GM18870 (cell line): ENCODE results near the gene BCL6B.

Experiments
- ATAC-seq: cut with Tn5 transposase; IDR thresholded peaks from one replicate; pipeline ENCODE4 v1.9.1; 2021; ENCODE audit warnings: moderate library complexity; ENCODE audit not compliant: unreplicated experiment

Gene BCL6B

DNA sequence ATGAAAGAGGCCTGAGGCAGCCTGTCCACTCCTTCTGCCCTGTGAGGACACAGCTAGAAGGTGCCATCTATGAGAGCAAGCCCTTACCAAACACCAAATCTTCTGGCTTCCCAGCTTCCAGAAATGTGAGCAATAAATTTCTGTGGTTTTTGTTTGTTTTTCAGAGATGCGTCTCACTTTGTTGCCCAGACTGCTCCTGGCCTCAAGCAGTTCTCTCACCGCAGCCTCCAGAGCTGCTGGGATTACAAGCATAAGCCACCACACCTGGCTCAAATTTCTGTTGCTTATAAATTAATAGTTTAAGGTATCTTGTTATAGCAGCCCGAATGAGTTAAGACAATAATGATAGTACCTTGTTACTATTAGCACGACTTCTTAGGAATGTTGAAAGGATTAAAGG lies 33.5 kb downstream of the BCL6B start:
- no peak for ATAC-seq

DNA sequence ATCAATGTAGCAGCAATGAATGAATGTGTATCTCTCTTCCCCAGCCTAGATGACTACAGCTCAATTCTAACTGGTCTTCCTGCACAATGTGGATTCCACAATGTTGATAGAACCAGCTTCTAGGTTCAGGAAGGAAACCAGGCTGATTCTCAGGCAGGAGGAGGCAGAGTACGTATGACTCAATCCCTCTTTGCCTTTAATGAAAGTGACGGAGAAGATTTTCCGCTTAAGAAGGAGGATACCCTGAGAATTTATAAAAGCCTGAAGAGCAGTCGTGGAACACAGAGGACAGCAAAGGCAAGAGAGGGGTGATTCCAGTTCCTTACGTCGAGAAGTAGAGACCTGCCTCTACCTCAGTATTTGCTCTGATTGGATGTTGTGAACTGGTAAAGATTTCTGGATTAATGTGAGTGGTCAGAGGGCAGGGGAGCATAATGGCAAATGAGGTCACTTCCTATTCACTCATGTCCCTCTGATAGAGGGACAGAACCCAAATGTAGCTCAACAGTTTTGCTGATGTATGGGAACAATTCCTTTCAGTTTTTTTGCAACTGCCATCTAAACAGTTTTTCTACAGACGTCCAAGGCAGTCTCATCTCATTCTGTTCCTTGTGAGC lies 36.1 kb downstream of the BCL6B start:
- ATAC-seq, result no peak

DNA sequence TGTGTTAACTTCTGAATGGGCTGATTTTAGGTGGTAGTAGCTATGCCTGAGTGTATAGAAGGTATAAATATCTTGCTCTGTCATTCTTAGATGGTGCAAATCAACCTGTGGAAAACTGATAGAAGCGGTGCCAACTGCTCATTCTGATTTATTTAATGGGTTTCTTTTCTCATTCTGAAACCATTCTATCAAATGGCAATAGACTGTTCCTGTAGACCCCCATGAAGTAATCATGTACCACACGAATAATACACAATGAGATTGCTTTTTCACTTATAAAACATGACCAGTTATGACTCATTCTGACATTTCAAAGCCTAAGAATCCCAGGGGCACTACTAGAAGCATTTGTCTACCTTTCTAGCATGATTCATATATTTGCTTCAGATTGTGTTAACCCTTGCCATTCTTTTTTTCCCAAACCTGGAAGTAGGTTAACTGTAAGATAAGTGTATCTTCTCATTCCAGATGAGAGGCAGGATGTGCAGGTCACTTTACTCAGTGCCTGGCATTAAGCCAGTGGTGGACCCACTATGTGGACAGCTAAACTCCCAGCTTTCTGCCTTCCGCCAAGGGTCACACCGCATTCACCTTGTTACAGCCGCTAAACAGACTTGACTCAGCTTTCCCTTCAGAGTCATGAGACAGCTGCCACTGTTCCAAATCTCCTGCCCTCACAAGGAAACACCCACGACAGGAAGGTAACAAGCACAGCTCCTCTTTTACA lies 37.5 kb downstream of the BCL6B start:
- ATAC-seq, result no peak

DNA sequence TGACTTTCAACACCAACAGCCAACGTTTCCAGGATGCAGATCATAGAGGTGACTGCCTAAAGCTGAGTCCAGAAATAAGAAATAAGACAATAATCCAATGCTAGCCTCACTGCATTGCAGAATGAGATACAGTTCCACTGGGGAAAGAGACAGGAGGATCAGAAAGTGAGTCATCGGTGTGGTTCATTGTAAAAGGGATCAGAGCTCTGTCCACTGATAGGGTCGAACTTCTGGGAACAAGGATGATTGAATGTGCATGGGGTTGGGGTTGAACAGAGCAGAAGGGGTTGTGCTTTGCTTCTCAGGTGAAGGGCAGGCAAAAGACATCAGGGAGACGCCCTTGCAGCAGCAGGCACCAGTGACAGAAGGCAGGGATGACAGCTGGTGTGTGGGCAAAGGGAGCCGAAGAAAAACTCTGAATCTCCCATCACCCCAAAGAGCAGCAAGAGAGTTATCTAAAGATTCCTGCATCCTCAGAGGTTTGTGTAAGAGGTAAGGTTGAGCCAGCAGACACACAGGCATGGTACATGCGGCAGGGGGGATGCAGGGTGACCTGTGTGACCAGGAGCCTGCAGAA lies 40.8 kb downstream of the BCL6B start:
- ATAC-seq, result no peak

DNA sequence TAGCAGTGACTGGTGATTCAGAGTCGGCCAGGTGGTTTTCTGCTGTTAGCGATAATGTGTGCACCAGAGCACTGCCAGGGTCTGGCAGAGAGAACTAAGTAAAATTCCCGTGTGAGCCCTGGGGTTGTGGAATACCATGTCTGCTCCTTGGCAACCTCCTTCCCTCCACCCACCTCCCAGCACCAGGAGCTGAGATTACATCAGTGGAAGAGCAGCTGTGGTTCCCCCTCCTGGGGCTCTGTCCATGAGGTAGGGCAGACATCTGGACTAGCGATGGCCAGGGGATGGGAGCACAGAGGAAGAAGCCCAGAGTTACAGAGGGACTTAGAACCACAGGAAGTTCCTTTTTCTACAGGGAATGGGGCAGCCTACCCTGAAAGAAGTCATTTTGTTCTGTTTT lies 41.4 kb downstream of the BCL6B start:
- no peak for ATAC-seq

DNA sequence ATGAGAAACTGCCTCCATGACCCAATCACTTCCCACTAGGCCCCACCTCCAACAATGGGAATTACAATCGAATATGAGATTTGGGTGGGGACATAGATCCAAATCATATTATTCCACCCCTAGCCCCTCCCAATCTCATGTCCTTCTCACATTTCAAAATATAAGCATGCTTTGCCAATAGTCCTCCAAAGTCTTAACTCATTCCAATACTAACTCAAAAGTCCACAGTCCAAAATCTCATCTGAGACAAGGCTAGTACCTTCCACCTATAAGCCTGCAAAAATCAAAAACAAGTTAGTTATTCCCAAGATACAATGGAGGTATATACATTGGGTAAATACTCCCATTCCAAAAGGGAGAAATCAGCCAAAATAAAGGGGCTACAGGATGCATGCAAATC lies 44.3 kb downstream of the BCL6B start:
- no peak for ATAC-seq

DNA sequence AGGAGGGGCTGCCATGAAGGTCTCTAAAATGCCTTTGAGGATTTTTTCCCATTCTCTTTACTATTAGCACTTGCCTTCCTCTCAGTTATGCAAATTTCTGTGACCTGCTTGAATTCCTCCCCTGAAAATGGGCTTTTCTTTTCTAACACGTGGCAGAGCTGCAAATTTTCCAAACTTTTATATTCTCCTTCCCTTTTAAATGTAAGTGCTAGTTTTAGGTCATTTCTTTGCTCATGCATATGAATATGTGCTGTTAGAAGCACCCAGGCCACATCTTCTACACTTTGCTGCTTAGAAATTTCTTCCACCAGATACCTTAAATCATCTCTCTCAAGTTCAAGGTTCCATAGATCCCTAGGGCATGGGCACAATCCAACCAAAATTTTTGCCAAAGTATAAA lies 45.4 kb downstream of the BCL6B start:
- ATAC-seq, result no peak

DNA sequence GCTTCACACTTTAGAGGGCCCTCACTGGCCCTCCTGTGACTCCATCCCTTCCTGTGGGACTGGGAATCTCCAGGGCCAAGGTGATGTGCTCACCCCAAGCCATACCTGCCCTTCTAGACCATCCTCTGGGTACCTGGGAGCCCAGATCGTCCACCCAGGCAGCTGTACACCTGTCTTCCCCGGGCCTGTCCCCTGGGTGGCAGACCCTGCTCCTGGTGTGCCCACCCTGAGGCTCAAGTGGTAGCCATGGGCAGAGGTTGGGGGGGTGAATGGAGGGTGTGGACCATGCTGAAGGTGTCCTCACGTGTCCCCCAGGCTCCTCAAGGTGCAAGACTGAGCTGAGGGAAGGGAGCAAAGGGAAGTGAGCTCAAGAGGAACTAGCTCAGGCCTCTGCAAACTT lies 47.9 kb downstream of the BCL6B start:
- no peak for ATAC-seq

DNA sequence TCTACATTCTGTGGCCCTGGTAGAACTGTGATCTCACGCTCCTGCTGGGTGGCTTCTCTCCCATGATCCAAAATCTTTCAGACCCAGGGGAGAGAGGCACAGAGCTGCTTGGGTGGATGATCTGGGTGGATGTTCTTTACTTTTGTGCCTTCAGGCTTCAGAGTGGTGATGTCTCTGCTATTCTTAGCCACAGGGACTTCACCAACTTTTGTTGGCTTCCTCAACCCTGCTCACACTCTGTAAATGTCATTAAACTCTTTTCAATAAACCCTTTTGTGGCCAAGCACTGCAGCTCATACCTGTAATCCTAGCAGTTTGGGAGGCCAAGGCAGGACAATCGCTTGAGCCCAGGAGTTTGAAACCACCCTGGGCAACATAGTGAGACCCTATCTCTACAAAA lies 49.6 kb downstream of the BCL6B start:
- no peak for ATAC-seq

DNA sequence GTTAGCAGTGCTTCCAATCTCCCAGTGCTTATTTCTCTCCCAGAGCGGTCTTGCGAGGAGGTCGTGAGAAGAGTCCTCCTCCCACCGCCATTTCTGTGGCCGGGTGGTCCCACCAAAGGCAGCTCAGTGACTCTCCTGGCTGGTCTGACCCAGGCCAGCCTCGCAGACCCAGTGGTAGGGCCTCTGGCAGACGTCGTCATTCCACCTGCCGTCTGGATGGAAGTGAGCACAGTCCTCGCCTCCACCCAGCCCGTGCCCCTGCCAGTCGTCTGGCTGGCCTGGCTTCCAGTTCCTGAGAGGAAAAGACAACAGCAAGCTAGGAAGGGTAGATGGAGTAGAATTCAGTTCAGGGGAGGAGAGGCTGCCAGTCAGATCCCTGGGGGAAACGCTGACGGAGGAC lies 52.1 kb downstream of the BCL6B start:
- ATAC-seq, result no peak

DNA sequence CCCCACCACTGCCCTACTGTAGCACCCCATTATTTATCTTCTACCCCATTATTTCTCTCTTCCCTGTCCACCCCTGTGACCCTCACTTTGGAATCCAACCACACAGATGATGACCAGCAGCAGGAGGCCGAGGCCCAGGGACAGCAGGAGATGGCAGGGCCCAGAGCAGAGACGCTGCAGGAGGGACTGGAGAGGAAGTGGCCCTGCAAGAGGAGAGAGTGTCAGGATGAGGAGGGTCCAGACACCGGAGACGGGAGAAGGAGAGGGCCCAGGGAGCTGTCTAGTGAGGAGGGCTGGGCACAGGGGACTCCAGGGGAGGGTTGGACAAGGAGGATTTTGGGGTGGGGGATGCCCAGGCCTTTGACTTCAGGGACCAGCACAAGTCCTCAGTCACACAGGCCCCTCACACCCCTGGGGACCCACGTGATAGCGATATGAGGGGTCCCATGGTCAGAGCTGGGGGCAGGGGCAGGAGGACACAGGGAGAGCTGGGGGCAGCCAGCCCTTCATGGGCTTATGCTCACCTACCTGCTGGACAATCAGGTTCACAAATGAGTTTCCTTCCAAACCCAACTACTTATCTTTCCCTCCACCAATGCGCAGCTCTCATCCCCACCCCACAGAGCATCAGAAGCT lies 55.2 kb downstream of the BCL6B start:
- no peak for ATAC-seq

DNA sequence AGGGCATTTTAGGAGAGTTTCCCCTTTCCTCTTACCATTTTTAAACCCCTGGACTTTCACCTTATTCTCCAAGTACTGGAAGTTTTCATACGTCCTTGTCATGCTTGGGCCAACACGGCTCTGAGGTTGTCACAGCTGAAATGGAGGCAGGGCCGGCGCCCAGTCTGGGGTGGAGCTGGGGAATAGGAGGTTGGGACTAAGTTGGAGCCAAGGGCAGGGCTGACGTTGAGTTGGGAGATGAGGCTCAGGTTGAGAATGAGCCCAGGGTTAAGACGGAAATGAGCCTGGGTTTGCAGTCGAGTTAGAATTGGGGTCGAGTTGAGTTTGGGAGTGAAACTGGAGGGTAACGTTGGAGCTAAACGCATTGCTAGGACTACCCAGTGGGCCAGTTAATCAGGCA lies 55.9 kb downstream of the BCL6B start:
- ATAC-seq, result no peak
